ENCODE data around the gene CREB5. TPM values are rescaled to one million over a fixed set of nuclear protein-coding genes. Genes with fewer than 3 reads are reported as not detected.

CREB5 gene
- total RNA-seq, 4 donors from 2014 or later = 6.6 to 18.6 (median 12.6) TPM

DNA sequence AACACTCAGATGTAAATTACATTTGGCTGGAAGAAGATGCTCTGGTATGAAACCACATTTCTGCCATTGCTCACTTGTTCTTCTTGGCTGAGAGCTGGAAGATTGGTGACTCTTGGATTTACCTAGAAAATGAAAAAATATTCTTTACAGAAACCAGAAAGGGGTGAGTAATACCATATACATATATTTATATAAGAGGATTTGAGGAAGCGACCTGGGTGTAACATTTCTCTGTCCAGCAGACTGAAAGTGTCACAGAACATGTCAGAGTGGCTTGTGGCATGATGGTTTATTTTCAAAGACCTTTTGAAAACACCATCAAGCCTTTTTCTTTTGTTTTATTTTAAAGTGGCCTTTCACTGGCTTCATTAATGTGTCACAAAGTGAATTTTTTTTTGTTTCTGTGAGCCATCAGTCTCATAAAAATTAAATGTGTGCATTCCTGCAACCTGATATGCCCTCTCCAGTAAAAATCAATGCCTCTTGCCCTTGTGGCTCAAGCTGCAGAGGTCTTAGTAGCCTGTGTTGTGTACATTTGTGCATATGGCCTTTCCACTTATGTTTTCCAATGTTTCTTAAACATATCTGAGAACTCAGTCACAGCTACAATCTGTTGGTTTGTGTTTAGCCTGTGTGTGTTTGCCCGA is 23.5 kb downstream of the CREB5 start:
- intact Hi-C loops (cut with DNase I) = loop anchor here (5.0 kb wide), 1 partner anchor 96 kb away; no protein-coding TSS in a partner anchor
- DNase-seq (ENCODE audit: extremely low spot score) = no peak
- H3K36me3 ChIP-seq = no peaks in the 10 kb centered on the region
- H3K27me3 ChIP-seq = no peaks in the 10 kb centered on the region
- no peaks in the 10 kb centered on the region for H3K9me3 ChIP-seq
- H3K27ac ChIP-seq (replicated peaks in 1 of 4) = no peak overlapping the region
- H3K4me3 ChIP-seq = no peak overlapping the region
- H3K4me1 ChIP-seq = peaks cover 0 to 20% (median 13%) of the 10 kb centered on the region in 4 donors
- TF ChIP-seq POLR2AphosphoS5 (IDR thresholded peaks at IDR 0.05) (no peak), POLR2A (IDR thresholded peaks at IDR 0.05; ENCODE audit: low read depth) (no peak), EP300 (IDR thresholded peaks at IDR 0.05) (no peak)
- TF ChIP-seq, protein P1, sequence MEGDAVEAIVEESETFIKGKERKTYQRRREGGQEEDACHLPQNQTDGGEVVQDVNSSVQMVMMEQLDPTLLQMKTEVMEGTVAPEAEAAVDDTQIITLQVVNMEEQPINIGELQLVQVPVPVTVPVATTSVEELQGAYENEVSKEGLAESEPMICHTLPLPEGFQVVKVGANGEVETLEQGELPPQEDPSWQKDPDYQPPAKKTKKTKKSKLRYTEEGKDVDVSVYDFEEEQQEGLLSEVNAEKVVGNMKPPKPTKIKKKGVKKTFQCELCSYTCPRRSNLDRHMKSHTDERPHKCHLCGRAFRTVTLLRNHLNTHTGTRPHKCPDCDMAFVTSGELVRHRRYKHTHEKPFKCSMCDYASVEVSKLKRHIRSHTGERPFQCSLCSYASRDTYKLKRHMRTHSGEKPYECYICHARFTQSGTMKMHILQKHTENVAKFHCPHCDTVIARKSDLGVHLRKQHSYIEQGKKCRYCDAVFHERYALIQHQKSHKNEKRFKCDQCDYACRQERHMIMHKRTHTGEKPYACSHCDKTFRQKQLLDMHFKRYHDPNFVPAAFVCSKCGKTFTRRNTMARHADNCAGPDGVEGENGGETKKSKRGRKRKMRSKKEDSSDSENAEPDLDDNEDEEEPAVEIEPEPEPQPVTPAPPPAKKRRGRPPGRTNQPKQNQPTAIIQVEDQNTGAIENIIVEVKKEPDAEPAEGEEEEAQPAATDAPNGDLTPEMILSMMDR (IDR thresholded peaks at IDR 0.05) = no peak
- WGBS = 68% methylated on average over 2 of the region's 2 CpGs

DNA sequence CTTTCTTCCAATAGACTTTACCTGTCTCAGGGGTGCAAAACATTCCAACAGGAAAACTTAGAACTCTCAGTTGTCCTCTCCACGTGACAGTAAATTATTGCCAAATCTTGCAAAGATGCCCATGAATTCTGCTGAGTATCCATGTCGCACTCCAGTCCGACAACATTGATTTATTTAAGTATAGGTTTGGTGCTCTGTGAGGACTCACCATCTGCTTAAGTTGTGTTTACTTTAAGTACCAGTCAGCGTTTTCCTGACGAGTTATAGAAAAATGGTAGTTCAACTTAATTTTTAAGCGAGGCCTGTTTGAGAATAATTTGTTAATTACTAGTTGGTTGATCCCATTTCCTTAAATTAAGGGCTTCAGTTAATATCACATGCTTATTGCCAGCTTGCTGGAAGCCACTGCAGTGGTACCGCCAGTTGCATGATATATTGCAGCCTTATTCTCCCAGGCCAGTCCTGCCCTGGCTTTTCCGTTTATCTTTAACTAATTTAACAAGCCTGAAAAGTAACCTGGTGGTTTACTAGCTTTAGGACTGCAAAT is 27.8 kb downstream of the CREB5 start:
- Histone ChIP-seq H3K27me3 (no peaks in the 10 kb centered on the region), H3K4me1 (peaks cover 0 to 20% (median 12%) of the 10 kb centered on the region in 4 donors), H3K4me3 (no peak overlapping the region), H3K27ac (replicated peaks in 1 of 4) (no peak overlapping the region), H3K36me3 (no peaks in the 10 kb centered on the region), H3K9me3 (no peaks in the 10 kb centered on the region)
- no peak for DNase-seq (ENCODE audit: extremely low spot score)
- TF ChIP-seq, protein P1 (IDR thresholded peaks at IDR 0.05) = no peak
- no peak for TF ChIP-seq POLR2A (IDR thresholded peaks at IDR 0.05; ENCODE audit: low read depth)
- TF ChIP-seq EP300 (IDR thresholded peaks at IDR 0.05) = no peak
- TF ChIP-seq POLR2AphosphoS5 (IDR thresholded peaks at IDR 0.05) = no peak
- WGBS = 90% methylated on average over 8 of the region's 8 CpGs
- intact Hi-C loops (cut with DNase I) = no loop called here

DNA sequence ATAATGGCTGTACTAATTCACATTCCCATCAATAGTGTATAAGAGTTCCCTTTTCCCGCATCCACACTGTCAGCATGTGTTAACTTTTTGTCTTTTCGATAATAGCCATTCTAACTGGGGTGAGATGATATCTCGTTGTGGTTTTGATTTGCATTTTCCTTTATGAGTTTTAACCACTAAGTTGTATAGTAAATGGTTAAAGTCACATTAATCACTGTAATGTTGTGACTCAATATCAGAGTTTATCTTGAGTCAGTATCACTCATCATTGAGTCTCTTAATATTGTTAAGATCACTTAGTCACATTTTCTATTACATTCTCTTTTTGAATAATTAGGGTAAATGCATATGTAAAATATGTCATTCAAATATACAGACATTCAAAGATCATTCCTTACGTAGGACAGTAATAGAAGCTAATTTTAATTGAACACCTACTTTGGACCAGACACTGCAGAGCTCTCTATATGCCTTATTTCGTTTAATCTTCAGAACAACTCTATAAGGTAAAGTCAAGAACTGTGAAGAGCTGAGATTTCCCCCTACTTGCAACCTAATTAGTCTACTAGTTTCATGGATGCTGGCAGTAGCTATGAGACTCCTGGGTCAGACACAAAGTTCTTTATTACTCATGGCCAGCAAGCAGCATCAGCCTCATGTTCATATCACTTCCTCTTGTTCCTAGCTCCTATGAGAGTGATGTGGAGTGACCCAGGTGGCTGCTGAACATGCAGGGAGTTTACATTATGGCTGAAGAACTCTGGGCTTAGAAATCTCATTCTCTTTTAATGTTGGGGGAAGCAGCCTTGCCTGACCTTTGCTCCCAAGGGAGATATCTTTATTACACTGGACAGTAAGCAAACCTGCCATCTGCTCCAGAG is 30.5 kb downstream of the CREB5 start:
- WGBS = 93% methylated on average over 5 of the region's 5 CpGs
- peaks cover 0 to 1% (median 0%) of the 10 kb centered on the region in 4 donors for H3K4me1 ChIP-seq
- no peaks in the 10 kb centered on the region for H3K27me3 ChIP-seq

DNA sequence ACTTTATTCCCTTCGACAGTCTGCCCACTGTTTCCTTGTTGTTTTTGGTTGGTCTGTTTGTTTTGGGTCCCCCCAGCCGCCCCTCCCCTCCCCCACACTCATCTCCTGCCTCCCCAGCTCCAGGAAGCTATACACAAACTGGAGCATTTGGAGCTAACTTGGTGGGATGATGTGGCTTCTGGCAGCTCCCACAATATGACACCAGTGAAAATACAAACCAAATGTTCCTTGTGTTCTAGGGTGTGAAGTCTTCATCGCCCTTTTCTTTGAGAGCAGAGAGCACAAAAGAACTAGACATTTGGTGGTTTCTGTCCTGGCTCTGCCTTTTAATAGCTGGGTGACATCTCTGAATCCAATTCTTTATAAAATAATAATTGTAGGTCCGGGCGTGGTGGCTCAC is 33.8 kb downstream of the CREB5 start:
- Histone ChIP-seq H3K4me3 (no peak overlapping the region), H3K27ac (replicated peaks in 1 of 4) (no peak overlapping the region), H3K27me3 (no peaks in the 10 kb centered on the region), H3K36me3 (no peaks in the 10 kb centered on the region), H3K9me3 (no peaks in the 10 kb centered on the region), H3K4me1 (no peaks in the 10 kb centered on the region)
- 82% methylated on average over 5 of the region's 5 CpGs for WGBS
- intact Hi-C loops (cut with DNase I) = no loop called here
- DNase-seq (ENCODE audit: extremely low spot score) = no peak
- TF ChIP-seq POLR2AphosphoS5 (IDR thresholded peaks at IDR 0.05) = no peak
- TF ChIP-seq EP300 (IDR thresholded peaks at IDR 0.05) = no peak
- TF ChIP-seq POLR2A (IDR thresholded peaks at IDR 0.05; ENCODE audit: low read depth) = no peak
- TF ChIP-seq, protein P1 (IDR thresholded peaks at IDR 0.05) = no peak

More for the DNA sequence above, 30.5 kb downstream of the CREB5 start:
- intact Hi-C loops (cut with DNase I) = no loop called here
- no peak for TF ChIP-seq POLR2A (IDR thresholded peaks at IDR 0.05; ENCODE audit: low read depth)
- TF ChIP-seq, protein P1 (IDR thresholded peaks at IDR 0.05) = no peak
- no peak for TF ChIP-seq EP300 (IDR thresholded peaks at IDR 0.05)
- no peak for TF ChIP-seq POLR2AphosphoS5 (IDR thresholded peaks at IDR 0.05)
- H3K36me3 ChIP-seq = no peaks in the 10 kb centered on the region
- DNase-seq (ENCODE audit: extremely low spot score) = no peak
- H3K4me3 ChIP-seq = no peak overlapping the region
- H3K9me3 ChIP-seq = no peaks in the 10 kb centered on the region
- H3K27ac ChIP-seq (replicated peaks in 1 of 4) = no peak overlapping the region

All from esophagus muscularis mucosa (tissue), 4 donors.